ENCODE data around the gene AFG3L2. TPM values are rescaled to one million over a fixed set of nuclear protein-coding genes. Genes with fewer than 3 reads are reported as not detected.

The AFG3L2 gene
- total and polyA plus RNA-seq, 2 of the 13 experiments (the other 11 are each of a cell fraction or from before 2014, with no cell fraction given), result 28.6 to 86.9 TPM

DNA sequence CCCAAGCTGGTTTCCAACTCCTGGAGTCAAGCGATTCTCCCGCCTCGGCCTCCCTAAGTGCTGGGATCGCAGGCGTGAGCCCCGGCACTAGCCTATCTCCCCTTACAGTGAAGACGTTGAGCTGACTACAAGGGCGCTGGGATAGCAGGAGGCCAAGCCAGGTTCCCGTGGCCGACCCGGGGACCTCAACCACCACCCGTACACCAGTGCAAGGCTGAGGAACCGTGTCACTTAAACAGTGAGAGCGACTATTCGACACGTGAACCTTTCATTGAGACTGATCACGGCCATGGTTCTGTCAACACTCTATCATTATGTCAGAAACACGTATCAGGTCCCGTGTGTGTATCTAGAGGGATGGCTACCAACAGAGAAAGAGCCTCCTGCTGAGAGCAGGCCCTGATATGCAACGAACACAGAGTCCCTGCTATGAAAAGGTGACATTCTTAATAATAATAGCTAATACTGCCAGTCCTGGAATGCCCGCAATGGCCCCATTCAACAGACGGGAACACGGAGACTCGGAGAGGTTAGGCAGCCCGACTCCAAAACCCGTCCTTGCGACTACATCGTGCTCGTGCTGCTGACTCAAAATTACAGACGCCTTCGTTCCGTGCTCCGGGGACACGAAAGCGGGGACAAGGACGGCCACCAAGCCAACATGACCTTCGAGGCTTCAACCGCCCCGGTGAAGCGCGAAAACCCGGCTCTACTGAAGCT, 833 bp downstream of the AFG3L2 start (continued):
- TF ChIP-seq ZNF432 (CRISPR knock-in tag; IDR thresholded peaks at IDR 0.05; ENCODE audit: borderline replicate concordance), result no peak
- no peak for TF ChIP-seq PATZ1 (CRISPR knock-in tag; IDR thresholded peaks at IDR 0.05)
- no peak for TF ChIP-seq ARID4A (CRISPR knock-in tag; IDR thresholded peaks at IDR 0.05; ENCODE audit: borderline replicate concordance)
- TF ChIP-seq SIN3A (IDR thresholded peaks at IDR 0.05; ENCODE audit: borderline replicate concordance, low read depth, low read length), result peak; percentile 32; the same call in 1 of the 2 replicates
- TF ChIP-seq ZNF564 (CRISPR knock-in tag; IDR thresholded peaks at IDR 0.05), result no peak
- TF ChIP-seq THAP11 (CRISPR knock-in tag; IDR thresholded peaks at IDR 0.05), result no peak
- no peak for TF ChIP-seq SYNCRIP (IDR thresholded peaks at IDR 0.05; ENCODE audit: insufficient read depth, low read depth, low read length)
- TF ChIP-seq JUN (CRISPR knock-in tag; IDR thresholded peaks at IDR 0.05), result no peak
- TF ChIP-seq ZNF160 (CRISPR knock-in tag; IDR thresholded peaks at IDR 0.05), result no peak
- TF ChIP-seq KDM4B (CRISPR knock-in tag; IDR thresholded peaks at IDR 0.05), result 0 out of 2 replicates have a peak, but pooled peaks have one; percentile 21
- TF ChIP-seq ZNF44 (CRISPR knock-in tag; IDR thresholded peaks at IDR 0.05), result peak; percentile 83; the same call in 1 of the 2 replicates
- 0 out of 2 replicates have a peak, but pooled peaks have one; percentile 45 for TF ChIP-seq CBX5 (CRISPR knock-in tag; IDR thresholded peaks at IDR 0.05; ENCODE audit: borderline replicate concordance)
- TF ChIP-seq ZNF143 (CRISPR knock-in tag; IDR thresholded peaks at IDR 0.05), result no peak
- no peak for TF ChIP-seq KDM5A (IDR thresholded peaks at IDR 0.05; ENCODE audit: borderline replicate concordance, low read length)
- TF ChIP-seq ZNF788 (CRISPR knock-in tag; IDR thresholded peaks at IDR 0.05; ENCODE audit: borderline replicate concordance), result peak; percentile 73; the same call in 1 of the 2 replicates
- TF ChIP-seq ZNF543 (CRISPR knock-in tag; IDR thresholded peaks at IDR 0.05), result peak; percentile 3; the same call in 1 of the 2 replicates
- TF ChIP-seq RXRA (CRISPR knock-in tag; IDR thresholded peaks at IDR 0.05), result no peak
- TF ChIP-seq, protein P1, sequence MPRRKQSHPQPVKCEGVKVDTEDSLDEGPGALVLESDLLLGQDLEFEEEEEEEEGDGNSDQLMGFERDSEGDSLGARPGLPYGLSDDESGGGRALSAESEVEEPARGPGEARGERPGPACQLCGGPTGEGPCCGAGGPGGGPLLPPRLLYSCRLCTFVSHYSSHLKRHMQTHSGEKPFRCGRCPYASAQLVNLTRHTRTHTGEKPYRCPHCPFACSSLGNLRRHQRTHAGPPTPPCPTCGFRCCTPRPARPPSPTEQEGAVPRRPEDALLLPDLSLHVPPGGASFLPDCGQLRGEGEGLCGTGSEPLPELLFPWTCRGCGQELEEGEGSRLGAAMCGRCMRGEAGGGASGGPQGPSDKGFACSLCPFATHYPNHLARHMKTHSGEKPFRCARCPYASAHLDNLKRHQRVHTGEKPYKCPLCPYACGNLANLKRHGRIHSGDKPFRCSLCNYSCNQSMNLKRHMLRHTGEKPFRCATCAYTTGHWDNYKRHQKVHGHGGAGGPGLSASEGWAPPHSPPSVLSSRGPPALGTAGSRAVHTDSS (CRISPR knock-in tag; conservative IDR thresholded peaks at IDR 0.05), result no peak
- TF ChIP-seq ZNF816 (CRISPR knock-in tag; IDR thresholded peaks at IDR 0.05; ENCODE audit: borderline replicate concordance), result no peak; the same call in 1 of the 2 replicates
- no peak for TF ChIP-seq PCBP2 (optimal IDR thresholded peaks at IDR 0.05; ENCODE audit: low read depth, low read length, poor library complexity, severe bottlenecking)
- TF ChIP-seq NCOA1 (CRISPR knock-in tag; IDR thresholded peaks at IDR 0.05), result no peak
- TF ChIP-seq ZKSCAN5 (CRISPR knock-in tag; IDR thresholded peaks at IDR 0.05), result no peak

All from HepG2 (cell line).